GM19099 (cell line): ENCODE measurements around the gene EXD1.

Source experiments
- POLR2A ChIP-seq: IDR thresholded peaks from 3 replicates; pipeline ENCODE4 v1.6.1; 2011; ENCODE audit warnings: low read depth; ENCODE audit not compliant: insufficient read length; ENCODE audit errors: extremely low read depth

EXD1 gene, protein sequence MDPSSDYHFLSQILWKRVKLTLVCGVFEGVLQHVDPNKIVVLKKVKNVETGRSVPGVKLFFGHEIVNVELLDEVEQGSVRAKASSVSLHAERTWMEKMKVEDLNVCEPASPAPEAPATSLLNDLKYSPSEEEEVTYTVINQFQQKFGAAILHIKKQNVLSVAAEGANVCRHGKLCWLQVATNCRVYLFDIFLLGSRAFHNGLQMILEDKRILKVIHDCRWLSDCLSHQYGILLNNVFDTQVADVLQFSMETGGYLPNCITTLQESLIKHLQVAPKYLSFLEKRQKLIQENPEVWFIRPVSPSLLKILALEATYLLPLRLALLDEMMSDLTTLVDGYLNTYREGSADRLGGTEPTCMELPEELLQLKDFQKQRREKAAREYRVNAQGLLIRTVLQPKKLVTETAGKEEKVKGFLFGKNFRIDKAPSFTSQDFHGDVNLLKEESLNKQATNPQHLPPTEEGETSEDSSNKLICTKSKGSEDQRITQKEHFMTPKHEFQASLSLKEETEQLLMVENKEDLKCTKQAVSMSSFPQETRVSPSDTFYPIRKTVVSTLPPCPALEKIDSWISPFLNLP

DNA sequence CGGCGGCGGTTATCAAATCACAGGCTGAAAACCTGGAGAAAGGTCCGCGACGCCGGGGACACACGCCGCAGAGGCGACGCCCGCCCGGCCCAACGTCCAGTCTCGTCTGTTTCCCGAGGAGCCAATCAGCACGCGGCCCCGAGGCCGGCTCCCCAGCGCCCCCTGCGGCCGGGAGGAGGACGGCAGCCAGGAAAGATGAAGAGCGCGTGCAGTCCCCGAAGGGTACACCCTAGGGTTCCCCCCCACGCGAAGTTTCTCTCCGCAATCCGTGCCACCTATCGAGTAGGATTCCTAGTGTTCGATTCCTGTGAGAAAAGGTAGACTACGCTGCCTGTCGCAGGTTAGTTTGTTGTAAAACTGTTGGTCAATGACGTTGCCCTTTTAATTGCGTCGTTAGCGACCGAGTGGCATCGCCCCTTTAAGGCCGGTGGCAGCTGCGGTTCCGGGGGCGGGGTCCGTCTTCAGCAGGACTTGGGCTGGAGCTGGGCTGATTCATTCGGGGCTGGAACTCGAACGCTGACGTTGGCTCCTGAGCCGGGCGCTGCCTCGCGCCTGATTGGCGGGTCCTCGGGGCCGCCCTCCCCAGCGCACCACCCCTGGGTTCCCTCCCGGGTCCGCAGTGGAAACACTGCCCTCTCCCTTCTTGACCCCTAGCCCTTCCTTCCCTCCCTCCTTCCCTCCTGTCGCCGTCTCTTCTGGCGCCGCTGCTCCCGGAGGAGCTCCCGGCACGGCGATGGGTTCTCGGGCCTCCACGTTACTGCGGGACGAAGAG lies at the start of gene EXD1, which contains the start of gene CHP1:
EXD1 (minus strand) TSS at position 108 of the 772 bp plus-strand sequence. CDS start 4,182 bp downstream, outside the sequence.
CHP1 (plus strand) TSS at position 619 of the 772 bp plus-strand sequence; CDS start at position 734, 115 bp downstream.
- TF ChIP-seq POLR2A: peak; percentile 87

DNA sequence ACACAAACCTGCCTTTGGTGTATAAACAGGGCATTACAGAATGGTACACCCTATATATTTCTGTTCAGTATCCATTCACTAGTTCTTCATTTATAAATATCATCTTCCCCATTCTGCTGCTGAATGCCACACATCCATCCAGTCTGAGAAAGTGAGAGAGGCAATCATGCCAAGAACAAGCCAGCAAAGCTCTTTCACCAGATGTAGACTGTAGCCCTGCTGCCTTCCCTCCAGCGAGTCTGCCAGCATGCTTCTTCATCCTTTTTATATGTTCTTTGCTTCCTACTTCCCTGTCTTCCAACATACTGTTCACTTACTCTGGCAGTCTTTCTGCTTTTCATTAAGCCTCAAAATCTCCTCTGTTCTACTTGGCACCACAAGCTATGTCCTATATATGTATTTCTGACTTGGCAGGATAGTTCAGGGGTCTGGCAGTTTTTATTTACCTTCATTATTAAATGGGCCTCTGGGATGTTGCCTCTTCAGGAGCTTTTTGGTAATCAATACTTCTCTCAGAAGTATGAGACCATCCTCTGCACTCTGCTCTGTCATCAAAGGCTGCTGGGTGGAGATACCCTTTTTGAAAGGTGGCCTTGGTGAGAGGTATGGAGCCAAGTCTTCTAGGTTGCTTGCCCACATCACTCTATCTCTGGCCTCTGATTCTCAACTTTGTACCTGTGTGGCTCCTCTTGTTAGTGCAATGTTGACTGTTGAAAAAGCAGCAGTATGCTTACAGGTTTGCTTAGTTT lies 49.2 kb upstream of the EXD1 start:
- no peak for TF ChIP-seq POLR2A

DNA sequence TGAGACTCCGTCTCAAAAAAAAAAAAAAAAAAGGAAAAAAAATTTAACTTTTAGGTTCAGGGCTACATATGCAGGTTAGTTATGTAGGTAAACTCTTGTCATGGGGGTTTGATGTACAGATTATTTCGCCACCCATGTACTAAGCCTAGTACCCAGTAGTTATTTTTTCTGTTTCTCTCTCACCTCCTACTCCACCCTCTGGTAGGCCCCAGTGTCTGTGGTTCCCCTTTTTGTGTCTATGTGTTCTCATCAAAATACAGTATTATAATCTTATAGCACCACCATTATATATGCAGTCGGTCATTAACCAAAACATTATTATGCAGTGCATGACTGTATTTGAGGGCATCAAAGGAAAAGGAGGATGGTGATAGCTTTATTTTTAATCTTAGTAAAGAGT lies 47.8 kb upstream of the EXD1 start:
- TF ChIP-seq POLR2A: no peak

DNA sequence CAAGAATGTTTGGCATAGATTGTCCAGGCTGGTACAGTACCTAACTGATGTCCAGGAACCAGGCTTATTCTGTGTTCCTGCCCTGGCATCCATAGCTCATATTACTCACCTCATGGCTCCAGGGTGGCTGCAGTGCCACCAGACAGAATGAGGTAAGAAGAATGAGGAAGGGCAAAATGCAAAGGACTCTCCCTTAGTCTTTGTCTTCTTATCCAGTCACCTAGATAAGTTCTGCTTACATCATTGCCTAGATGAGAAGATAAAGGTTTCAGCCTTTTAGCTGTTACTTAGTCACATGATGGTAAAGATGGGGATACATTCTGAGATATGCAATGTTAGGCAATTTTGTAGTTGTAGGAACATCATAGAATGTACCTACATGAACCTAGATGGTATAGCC lies 46.3 kb upstream of the EXD1 start:
- TF ChIP-seq POLR2A: no peak

DNA sequence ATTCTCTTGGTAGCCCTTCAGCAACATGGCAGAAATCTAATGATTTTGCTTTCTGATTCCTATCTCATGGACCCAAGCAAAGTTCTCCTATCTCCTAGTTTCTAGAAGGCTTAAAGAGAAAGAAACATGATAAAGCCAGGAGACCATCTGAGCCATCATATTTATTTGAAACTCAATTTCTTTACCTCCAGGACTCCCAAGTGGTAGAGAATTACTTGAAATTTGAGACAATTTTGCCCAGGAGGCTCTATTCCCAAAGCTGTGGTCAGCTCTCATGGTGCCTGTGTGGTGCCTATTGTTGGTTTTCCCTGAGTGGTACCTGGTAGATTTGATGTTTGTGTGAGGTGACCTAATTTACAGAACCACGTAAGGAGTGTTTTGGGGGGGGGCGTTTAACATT lies 39.3 kb upstream of the EXD1 start:
- no peak for TF ChIP-seq POLR2A

DNA sequence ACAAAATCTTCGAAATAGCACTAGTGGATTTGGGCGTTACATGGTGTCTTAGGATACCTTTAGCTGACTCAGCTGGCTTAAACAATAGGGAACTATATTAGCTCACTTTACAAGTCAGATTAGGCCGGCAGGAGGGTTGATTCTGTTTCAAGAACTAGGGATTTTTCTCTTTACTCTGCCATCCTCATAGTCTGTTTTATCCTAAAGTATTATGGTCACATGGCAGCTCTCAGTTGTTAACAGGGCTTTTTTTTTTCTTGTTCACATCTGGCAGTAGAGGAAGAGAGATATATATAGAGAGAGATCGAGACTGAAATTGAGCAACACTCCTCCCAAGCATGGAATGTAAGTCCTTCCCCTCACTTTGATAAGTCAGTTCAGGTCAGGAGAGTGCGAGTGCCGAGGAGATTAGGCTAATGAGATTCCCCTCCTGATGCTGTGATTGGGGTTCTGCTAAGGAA lies 33.4 kb upstream of the EXD1 start:
- no peak for TF ChIP-seq POLR2A

DNA sequence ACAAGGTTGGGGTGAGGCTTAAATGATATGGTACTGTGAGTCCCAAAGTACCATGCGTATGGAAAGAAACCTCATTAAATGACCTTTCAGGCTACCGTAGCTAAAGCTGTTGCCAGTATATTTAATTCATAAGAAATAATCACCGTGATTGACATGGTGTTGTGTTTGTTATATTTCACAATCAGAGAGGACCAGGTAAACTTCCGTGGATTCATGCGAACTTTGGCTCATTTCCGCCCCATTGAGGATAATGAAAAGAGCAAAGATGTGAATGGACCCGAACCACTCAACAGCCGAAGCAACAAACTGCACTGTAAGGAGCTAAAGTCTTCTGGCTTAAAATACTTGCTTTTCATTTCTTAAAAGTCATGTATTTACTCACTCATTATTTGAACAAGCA lies 32.0 kb upstream of the EXD1 start:
- no peak for TF ChIP-seq POLR2A

DNA sequence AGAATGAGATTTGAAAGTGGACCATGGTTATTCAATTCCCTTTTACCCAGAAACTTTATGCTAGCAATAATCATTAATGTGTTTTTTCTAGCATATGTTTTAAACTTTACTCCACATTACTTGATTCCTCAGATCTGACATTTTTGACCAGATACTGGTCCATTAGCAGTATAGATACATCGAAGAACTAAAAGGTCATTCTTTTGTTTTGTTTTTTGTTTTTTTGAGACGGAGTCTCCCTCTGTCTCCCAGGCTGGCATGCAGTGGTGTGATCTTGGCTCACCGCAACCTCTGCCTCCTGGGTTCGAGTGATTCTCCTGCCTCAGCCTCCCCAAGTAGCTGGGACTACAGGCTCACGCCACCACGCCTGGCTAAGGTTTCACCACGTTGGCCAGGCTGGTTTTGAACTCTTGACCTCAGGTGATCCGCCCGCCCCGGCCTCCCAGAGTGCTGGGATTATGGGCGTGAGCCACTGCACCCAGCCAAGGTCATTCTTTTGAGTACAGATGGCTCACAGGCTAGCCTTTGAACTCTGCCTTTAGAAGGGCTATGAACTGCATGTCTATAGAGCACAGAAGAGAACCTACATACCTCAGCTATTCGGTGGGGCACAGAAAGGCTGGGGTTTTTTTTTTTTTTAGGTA lies 29.1 kb upstream of the EXD1 start:
- no peak for TF ChIP-seq POLR2A

DNA sequence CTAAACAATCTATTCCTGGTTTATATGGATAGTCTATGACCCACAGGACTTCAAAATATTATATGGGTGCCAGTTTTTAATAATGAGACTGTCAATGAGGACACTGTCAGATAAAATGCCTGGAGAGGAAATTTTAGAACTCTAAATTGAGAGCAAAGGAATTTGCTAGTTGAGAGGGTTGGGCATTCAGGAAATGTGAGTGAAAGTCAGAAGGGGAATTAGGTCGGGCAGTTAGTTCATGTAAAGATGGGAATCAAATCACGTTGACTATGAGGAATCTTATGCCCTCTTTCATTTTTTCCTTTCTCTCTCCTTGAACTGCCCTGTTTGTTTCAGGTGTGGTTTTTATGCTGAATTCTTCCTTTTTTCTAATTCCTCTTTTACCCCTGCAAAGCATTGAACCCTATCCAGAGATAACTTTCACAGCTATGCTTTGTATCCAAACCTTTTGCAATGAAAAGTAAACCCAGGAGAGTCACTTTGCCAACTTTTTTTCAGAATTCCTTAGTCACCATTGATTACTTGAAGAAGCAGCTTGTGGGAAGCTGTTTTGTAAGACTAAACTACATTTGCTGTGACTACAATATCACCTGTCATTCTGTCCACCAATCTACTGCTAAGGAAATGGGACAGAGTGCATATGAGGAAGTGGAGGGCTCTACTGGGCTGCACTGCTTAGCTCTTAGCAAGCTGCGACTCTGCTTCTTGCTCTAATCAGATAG lies 28.4 kb upstream of the EXD1 start:
- TF ChIP-seq POLR2A: no peak

DNA sequence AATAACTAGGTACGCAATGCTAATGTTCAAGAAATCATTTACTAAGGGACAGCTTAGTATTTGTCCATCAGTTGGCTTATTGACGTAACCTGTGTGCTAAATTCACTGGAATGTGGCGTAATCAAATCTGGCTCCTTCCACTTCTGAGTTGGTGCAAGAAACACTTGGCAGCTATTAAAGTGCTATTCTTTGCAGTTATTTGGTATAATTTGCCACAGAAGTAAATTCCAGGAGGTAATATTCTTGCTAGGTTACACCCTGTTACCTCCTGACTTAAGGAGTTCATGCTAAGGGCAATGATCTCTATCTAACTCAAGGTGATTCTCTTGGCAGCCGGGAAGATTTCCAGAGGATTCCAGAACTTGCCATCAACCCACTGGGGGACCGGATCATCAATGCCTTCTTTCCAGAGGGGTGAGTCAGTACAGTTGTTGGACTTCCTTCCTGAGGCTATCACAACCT lies 26.1 kb upstream of the EXD1 start:
- TF ChIP-seq POLR2A: no peak

DNA sequence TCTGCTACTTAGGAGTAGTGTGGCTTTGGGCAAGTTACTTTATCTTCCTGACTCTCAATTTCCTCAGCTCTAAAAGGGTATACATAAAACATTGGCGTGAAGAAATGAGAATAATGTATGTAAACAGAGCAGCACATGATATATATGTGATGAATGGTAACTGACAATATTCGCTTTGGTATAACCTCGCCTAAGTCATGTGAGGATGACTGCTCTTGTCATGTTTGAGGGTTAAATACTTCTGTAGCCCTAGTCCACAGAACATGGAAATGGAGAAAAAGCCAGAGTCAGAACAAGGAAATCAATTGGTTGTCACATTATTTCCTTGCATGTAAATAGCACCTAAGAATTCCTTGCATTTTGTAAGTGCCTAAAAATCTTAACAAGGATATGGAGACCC lies 25.5 kb upstream of the EXD1 start:
- no peak for TF ChIP-seq POLR2A

DNA sequence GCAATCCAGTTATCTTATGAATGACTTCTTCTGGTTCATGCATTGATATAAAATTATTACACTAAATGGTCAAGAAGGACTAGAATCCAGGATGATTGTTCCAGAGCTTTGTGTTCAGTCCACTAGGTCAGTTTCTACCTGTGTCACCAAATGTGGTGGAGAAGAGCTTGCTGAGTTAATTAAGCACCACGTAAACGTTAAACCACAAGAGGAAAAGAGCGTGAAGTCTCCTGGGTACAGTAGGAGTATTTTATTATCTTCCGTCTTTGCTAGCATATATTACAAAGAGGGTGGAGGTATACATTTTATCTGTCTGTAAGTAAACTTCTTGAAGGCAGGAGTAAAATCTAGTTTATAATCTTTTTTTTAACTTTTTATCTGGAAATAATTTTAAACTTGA lies 24.0 kb upstream of the EXD1 start:
- TF ChIP-seq POLR2A: no peak

DNA sequence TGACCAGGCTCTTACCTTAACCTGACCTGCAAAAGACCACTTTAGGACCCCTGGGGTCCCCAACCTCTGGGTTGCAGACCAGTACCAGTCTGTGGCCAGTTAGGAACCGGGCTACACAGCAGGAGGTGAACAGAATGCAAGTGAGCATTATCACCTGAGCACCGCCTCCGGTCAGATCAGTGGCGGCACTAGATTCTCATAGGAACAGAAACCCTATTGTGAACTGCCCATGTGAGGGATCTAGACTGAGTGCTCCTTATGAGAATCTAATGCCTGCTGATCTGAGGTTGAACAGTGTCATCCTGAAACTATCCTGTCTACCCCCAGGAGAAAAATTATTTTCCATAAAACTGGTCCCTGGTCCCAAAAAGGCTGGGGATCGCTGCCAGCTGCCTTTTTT lies 20.9 kb upstream of the EXD1 start:
- no peak for TF ChIP-seq POLR2A

DNA sequence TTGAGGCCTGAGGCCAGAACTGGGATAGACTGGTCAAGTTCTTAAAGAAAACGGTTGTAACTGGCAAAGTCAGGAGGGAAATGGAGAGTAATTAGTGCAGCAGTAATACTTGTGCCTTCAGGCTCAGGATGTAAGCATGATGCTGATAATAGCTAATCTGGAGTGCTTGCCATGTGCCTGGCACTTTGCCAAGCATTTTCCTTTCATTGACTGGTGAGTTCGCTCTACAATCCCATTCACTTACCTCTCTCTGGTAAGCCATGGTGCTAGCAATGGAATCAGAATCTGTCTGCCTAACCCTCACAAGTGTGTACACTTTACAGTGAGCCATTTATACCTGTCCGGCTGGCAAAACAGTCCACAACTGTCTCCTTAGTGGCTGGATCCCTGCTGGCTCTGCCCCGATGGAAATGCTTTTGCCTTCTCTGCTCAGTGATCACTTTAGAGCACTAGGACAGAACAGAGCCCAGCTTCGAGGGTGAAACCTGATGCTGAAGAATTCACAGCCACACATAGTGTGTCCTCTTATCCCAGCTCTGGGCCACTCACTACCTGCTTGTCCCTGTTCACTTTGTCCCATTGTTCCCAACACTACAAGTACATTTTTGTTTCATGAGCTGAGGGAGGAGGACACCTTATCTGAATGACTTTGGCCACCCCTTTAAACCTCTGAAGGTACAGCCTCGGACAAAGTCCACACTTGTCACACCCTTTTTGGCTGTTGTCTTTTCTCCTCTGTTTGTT lies 10.8 kb upstream of the EXD1 start:
- no peak for TF ChIP-seq POLR2A

DNA sequence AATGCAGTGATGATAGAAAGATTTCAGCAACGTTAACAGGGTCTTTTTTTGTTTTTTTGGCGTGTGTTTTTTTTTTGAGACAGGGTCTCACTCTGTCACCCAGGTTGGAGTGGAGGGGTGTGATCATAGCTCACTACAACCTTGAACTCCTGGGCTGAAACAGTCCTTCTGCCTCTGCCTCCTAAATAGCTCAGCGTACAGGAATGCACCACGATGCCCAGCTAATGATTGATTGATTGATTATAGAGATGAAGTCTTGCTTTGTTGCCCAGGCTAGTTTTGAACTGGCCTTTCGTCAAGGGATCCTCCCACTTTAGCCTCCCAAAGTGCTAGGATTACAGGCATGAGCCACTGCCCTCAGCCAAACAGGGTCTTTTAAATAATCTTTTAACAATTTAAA lies 7.5 kb upstream of the EXD1 start:
- no peak for TF ChIP-seq POLR2A
